ENCODE data around the gene APLN.

Gene APLN

GRCh38 chrX:129626026-129626425, 28.7 kb downstream of the APLN start:
- Mint-ChIP-seq H3K9me3 (peaks cover 4% of the 10 kb centered on the region), H3K4me1 (peaks cover 5% of the 10 kb centered on the region), H3K27me3 (ENCODE audit: low read depth) (no peaks in the 10 kb centered on the region), H3K36me3 (ENCODE audit: low read depth) (no peaks in the 10 kb centered on the region), H3K4me3 (no peak overlapping the region), H3K27ac (no peak overlapping the region)
- no peak for TF ChIP-seq CTCF (IDR thresholded peaks at IDR 0.05; ENCODE audit: unreplicated experiment in 3 of 3)

DNA sequence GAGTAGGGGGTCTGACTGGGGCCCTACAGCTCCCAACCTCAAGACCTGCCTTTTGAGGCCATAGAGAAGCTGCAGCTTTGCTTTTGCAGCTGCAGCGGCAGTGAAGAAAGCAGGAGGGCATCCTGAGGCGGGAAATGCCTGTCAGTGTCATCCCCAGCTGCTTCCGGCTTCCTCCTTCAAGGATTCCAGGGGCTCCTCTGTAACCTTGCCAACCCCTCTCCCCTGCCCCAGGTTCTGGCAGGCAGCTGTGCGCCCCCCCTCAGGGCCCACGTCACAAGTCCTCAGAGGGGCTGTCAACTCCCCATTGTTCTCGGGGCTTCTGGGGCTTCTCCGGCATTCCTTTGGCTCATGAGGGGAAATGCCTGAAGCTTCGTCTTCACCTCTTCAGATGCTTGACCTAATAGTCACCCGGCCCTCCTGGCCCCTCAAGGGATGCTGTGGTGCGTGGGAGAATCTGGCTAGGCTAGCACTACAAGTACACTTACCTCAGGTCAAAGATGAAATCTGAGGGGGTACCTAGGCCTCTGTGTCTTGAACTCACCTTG, 31.9 kb downstream of the APLN start:
- TF ChIP-seq CTCF (IDR thresholded peaks at IDR 0.05; ENCODE audit: unreplicated experiment in 3 of 3), result no peak
- Mint-ChIP-seq H3K27ac (peak overlapping the region in 2 of 3 experiments; percentile 23 to 68), H3K9me3 (peaks cover 7% of the 10 kb centered on the region), H3K36me3 (ENCODE audit: low read depth) (no peaks in the 10 kb centered on the region), H3K27me3 (ENCODE audit: low read depth) (peaks cover 5% of the 10 kb centered on the region), H3K4me3 (no peak overlapping the region), H3K4me1 (peaks cover 12% of the 10 kb centered on the region)

- H3K9me3 Mint-ChIP-seq, result peaks cover 3% of the 10 kb centered on the region
- TF ChIP-seq CTCF (IDR thresholded peaks at IDR 0.05; ENCODE audit: unreplicated experiment in 3 of 3), result no peak
- H3K36me3 Mint-ChIP-seq (ENCODE audit: low read depth), result no peaks in the 10 kb centered on the region
- H3K4me3 Mint-ChIP-seq, result no peak overlapping the region
- peaks cover 15% of the 10 kb centered on the region for H3K4me1 Mint-ChIP-seq
- H3K27ac Mint-ChIP-seq, result no peak overlapping the region
- H3K27me3 Mint-ChIP-seq (ENCODE audit: low read depth), result peaks cover 5% of the 10 kb centered on the region
Observed at GRCh38 chrX:129618997-129619396, 35.8 kb downstream of the APLN start.

- Mint-ChIP-seq H3K36me3 (ENCODE audit: low read depth) (no peaks in the 10 kb centered on the region), H3K4me3 (no peak overlapping the region), H3K9me3 (peaks cover 3% of the 10 kb centered on the region), H3K4me1 (peaks cover 15% of the 10 kb centered on the region), H3K27me3 (ENCODE audit: low read depth) (peaks cover 5% of the 10 kb centered on the region), H3K27ac (no peak overlapping the region)
- no peak for TF ChIP-seq CTCF (IDR thresholded peaks at IDR 0.05; ENCODE audit: unreplicated experiment in 3 of 3)
Observed at GRCh38 chrX:129617420-129617819, 37.3 kb downstream of the APLN start.

- H3K9me3 Mint-ChIP-seq, result peaks cover 3% of the 10 kb centered on the region
- H3K4me1 Mint-ChIP-seq, result peaks cover 15% of the 10 kb centered on the region
Observed at GRCh38 chrX:129614481-129615255, 40.1 kb downstream of the APLN start.

More at GRCh38 chrX:129614481-129615255, 40.1 kb downstream of the APLN start:
- Mint-ChIP-seq H3K27me3 (ENCODE audit: low read depth) (peaks cover 5% of the 10 kb centered on the region), H3K27ac (no peak overlapping the region), H3K36me3 (ENCODE audit: low read depth) (no peaks in the 10 kb centered on the region), H3K4me3 (no peak overlapping the region)
- no peak for TF ChIP-seq CTCF (IDR thresholded peaks at IDR 0.05; ENCODE audit: unreplicated experiment in 3 of 3)

All from nephron (organoid).